Liver (tissue), 9 donors: ENCODE measurements around the gene CTAGE1. TPM values are rescaled to one million over a fixed set of nuclear protein-coding genes. Genes with fewer than 3 reads are reported as not detected.

Source experiments
- DNase-seq: peaks from one replicate; pipeline ENCODE4 v3.0.0-alpha.2; 2017; ENCODE audit warnings: low spot score
- H3K27ac ChIP-seq, 2 donors: one replicate each; pipeline ENCODE4 v1.7.0; 2013; ENCODE audit warnings: inconsistent platforms in 2 of 2, low read length in 2 of 2, control low read depth in 1 of 2, low read depth in 1 of 2, mild to moderate bottlenecking in 1 of 2
- H3K27me3 ChIP-seq, 4 donors: one replicate each; pipeline versions ENCODE4 v1.6.1 to v1.7.0; 2013; ENCODE audit warnings: low read length in 3 of 4, inconsistent platforms in 1 of 4, mild to moderate bottlenecking in 1 of 4, moderate library complexity in 1 of 4; ENCODE audit not compliant: control insufficient read depth in 4 of 4, insufficient read depth in 4 of 4
- H3K36me3 ChIP-seq, 4 donors: one replicate each; pipeline versions ENCODE4 v1.6.1 to v1.7.0; 2013; ENCODE audit warnings: low read length in 3 of 4, mild to moderate bottlenecking in 3 of 4, low read depth in 1 of 4, moderate library complexity in 1 of 4; ENCODE audit not compliant: control insufficient read depth in 4 of 4, insufficient read depth in 3 of 4
- H3K4me1 ChIP-seq, 4 donors: one replicate each; pipeline versions ENCODE4 v1.6.1 to v1.7.0; 2013; ENCODE audit warnings: low read length in 3 of 4, mild to moderate bottlenecking in 3 of 4, moderate library complexity in 1 of 4; ENCODE audit not compliant: control insufficient read depth in 4 of 4, insufficient read depth in 4 of 4
- H3K4me3 ChIP-seq, 3 donors: one replicate each; pipeline versions ENCODE4 v1.6.1 to v1.7.0; 2013; ENCODE audit warnings: low read length in 3 of 3, control low read depth in 1 of 3, low read depth in 1 of 3, mild to moderate bottlenecking in 1 of 3
- H3K9ac ChIP-seq, 2 donors: one replicate each; pipeline ENCODE4 v1.7.0; 2013; ENCODE audit warnings: low read length in 2 of 2, mild to moderate bottlenecking in 2 of 2, moderate library complexity in 2 of 2, control low read depth in 1 of 2, low read depth in 1 of 2
- H3K9me3 ChIP-seq, 4 donors: one replicate each; pipeline versions ENCODE4 v1.6.1 to v1.7.0; 2013; ENCODE audit warnings: low read length in 3 of 4; ENCODE audit not compliant: control insufficient read depth in 4 of 4
- ATF3 ChIP-seq: IDR thresholded peaks from 2 replicates; pipeline ENCODE4 v1.6.1; 2016; ENCODE audit warnings: antibody characterized with exemption
- CTCF ChIP-seq: fragments of 150-350 bp; IDR thresholded peaks from 2 replicates; pipeline ENCODE4 v1.5.1; 2017; ENCODE audit warnings: improper control_type of control experiment, low read depth, low read length; ENCODE audit not compliant: missing input control
- EGR1 ChIP-seq, 2 donors: IDR thresholded peaks; 2 replicates each; pipeline ENCODE4 v1.6.1; 2016 to 2018; ENCODE audit warnings: antibody characterized with exemption in 2 of 2, low read depth in 2 of 2
- FOXA1 ChIP-seq: IDR thresholded peaks from 2 replicates; pipeline ENCODE4 v1.6.1; 2016; ENCODE audit warnings: antibody characterized with exemption
- FOXA2 ChIP-seq: IDR thresholded peaks from 2 replicates; pipeline ENCODE4 v1.6.1; 2016; ENCODE audit warnings: antibody characterized with exemption
- GABPA ChIP-seq, 2 donors: IDR thresholded peaks in 1 of 2; conservative IDR thresholded peaks in 1 of 2; 2 replicates each; pipeline ENCODE4 v1.6.1; 2016; ENCODE audit warnings: antibody characterized with exemption in 2 of 2, mild to moderate bottlenecking in 1 of 2, moderate library complexity in 1 of 2
- HNF4A ChIP-seq, 2 donors: conservative IDR thresholded peaks; 2 replicates each; pipeline ENCODE4 v1.6.1; 2016; ENCODE audit warnings: antibody characterized with exemption in 2 of 2, mild to moderate bottlenecking in 2 of 2
- JUND ChIP-seq, 2 donors: IDR thresholded peaks; 2 replicates each; pipeline ENCODE4 v1.6.1; 2016; ENCODE audit warnings: antibody characterized with exemption in 2 of 2
- MAX ChIP-seq: IDR thresholded peaks from 2 replicates; pipeline ENCODE4 v1.6.1; 2016; ENCODE audit warnings: antibody characterized with exemption
- NR2F2 ChIP-seq: IDR thresholded peaks from 2 replicates; pipeline ENCODE4 v1.6.1; 2016; ENCODE audit warnings: antibody characterized with exemption
- RAD21 ChIP-seq, 2 donors: IDR thresholded peaks; 2 replicates each; pipeline ENCODE4 v1.6.1; 2016; ENCODE audit warnings: antibody characterized with exemption in 2 of 2, mild to moderate bottlenecking in 2 of 2
- REST ChIP-seq: IDR thresholded peaks from 2 replicates; pipeline ENCODE4 v1.6.1; 2016; ENCODE audit warnings: antibody characterized with exemption, mild to moderate bottlenecking
- RXRA ChIP-seq, 2 donors: IDR thresholded peaks; 2 replicates each; pipeline ENCODE4 v1.6.1; 2017 to 2018; ENCODE audit warnings: antibody characterized with exemption in 2 of 2, mild to moderate bottlenecking in 1 of 2
- SP1 ChIP-seq: IDR thresholded peaks from 2 replicates; pipeline ENCODE4 v1.6.1; 2018; ENCODE audit warnings: antibody characterized with exemption, mild to moderate bottlenecking
- TAF1 ChIP-seq: conservative IDR thresholded peaks from 2 replicates; pipeline ENCODE4 v1.6.1; 2016; ENCODE audit warnings: antibody characterized with exemption, mild to moderate bottlenecking
- YY1 ChIP-seq: IDR thresholded peaks from 2 replicates; pipeline ENCODE4 v1.6.1; 2016; ENCODE audit warnings: antibody characterized with exemption, mild to moderate bottlenecking
- ZBTB33 ChIP-seq: IDR thresholded peaks from 2 replicates; pipeline ENCODE4 v1.6.1; 2016; ENCODE audit warnings: antibody characterized with exemption
- WGBS: extraction: QIAGEN DNeasy Blood & Tissue Kit; methylation state at CpG from one replicate; pipeline ENCODE4 v1.1.7; 2013; 5-methylcytosine and 5-hydroxymethylcytosine counted together
- polyA plus RNA-seq, 2 donors: library from polyadenylated mRNA; stranded (reverse) in 1 of 2; unstranded in 1 of 2; fragments of 200-250 nt in 1 of 2; fragments of >200 nt in 1 of 2; fragmentation: Nextera tagmentation in 1 of 2; extraction: Ambion mirVana in 1 of 2; gene quantifications; one replicate each; pipeline versions ENCODE4 v1.2.1 to v1.2.3, GENCODE V29; 2013 to 2015
- total RNA-seq, 2 donors: library from RNA; depleted of rRNA; stranded (reverse); fragments of >200 nt; gene quantifications; one replicate each; pipeline ENCODE4 v1.2.3, GENCODE V29; 2014
- donor health status: healthy.
- donor health status: healthy.
- donor health status: healthy.
- donor health status: healthy.
- donor health status: healthy.

CTAGE1 gene
- total and polyA plus RNA-seq, 4 donors: not detected

GRCh38 chr18:22420652-22421051 lies 2.9 kb upstream of the CTAGE1 start:
- TF ChIP-seq HNF4A (conservative IDR thresholded peaks at IDR 0.05) (no peak), FOXA2 (no peak), JUND (IDR thresholded peaks at IDR 0.05) (no peak), RXRA (IDR thresholded peaks at IDR 0.05) (no peak), RAD21 (IDR thresholded peaks at IDR 0.05) (no peak), REST (no peak), TAF1 (no peak), MAX (no peak), EGR1 (IDR thresholded peaks at IDR 0.05; ENCODE audit: low read depth in 2 of 2) (no peak), CTCF (no peak), SP1 (no peak), ATF3 (no peak), NR2F2 (no peak), FOXA1 (no peak), GABPA (IDR thresholded peaks at IDR 0.05 in 1 of 2, conservative IDR thresholded peaks at IDR 0.05 in 1 of 2) (no peak), ZBTB33 (no peak), YY1 (no peak)
- WGBS: 96% methylated on average over 2 of the region's 2 CpGs

More at GRCh38 chr18:22420652-22421051, 2.9 kb upstream of the CTAGE1 start:
- Histone ChIP-seq H3K27ac (no peak overlapping the region), H3K36me3 (no peaks in the 10 kb centered on the region), H3K9ac (no peak overlapping the region), H3K27me3 (no peaks in the 10 kb centered on the region), H3K4me3 (no peak overlapping the region), H3K4me1 (peaks cover 5 to 26% (median 26%) of the 10 kb centered on the region in 4 donors), H3K9me3 (no peaks in the 10 kb centered on the region)
- no peak for DNase-seq
